HepG2 (cell line): Measurements from ENCODE around the gene RMND5A. TPM values are rescaled to one million over a fixed set of nuclear protein-coding genes. Genes with fewer than 3 reads are reported as not detected.

Experiments
- ATAC-seq: fragments of 200-7000 bp; cut with Tn5 transposase; 3 replicates; pipeline ENCODE4 v1.9.1; 2020; ENCODE audit warnings: mild to moderate bottlenecking, moderate library complexity
- BruUV-seq: library from RNA; stranded (reverse); fragments of 400-500 nt; replicated peaks from 2 replicates; lab custom pipeline; 2021; lab: Mats Ljungman, UMichigan
- CTCF ChIA-PET: fragments of 300-600 bp; formaldehyde crosslinking; extraction: SDS; loops from one replicate; lab custom pipeline; 2021; ENCODE audit warnings: low total read pairs, inconsistent platforms, low intra/inter-chr PET ratio; lab: Yijun Ruan, JAX
- POLR2A ChIA-PET: fragments of 350-600 bp; sonication (Branson Sonifier 250); formaldehyde crosslinking; loops from one replicate; lab custom pipeline; 2020; ENCODE audit warnings: antibody characterized with exemption, inconsistent platforms; lab: Yijun Ruan, JAX
- DNase-seq: peaks from one replicate; pipeline ENCODE4 v3.0.0-alpha.2; 2015; ENCODE audit warnings: low spot score
- FAIRE-seq: peaks from 3 replicates; lab custom pipeline; 2011; peaks lifted over from hg19 to GRCh38; lab: Jason Lieb, UNC
- H2AFZ ChIP-seq: one replicate; pipeline ENCODE4 v1.6.1; 2011; ENCODE audit warnings: low read length, inconsistent platforms
- H3K27ac ChIP-seq: fragments of 300-600 bp; 3 replicates; pipeline ENCODE4 v1.8.0; 2011; ENCODE audit warnings: mixed run types, mild to moderate bottlenecking, mixed read lengths, low read length, inconsistent platforms; ENCODE audit not compliant: insufficient read depth; ENCODE audit errors: extremely low read length
- H3K27me3 ChIP-seq, 2 experiments: fragments of 200-600 bp in 1 of 2; 2 replicates in 1 of 2; 3 replicates in 1 of 2; pipeline versions ENCODE4 v1.6.0 to v1.8.0; 2011; ENCODE audit warnings: low read length in 2 of 2, mild to moderate bottlenecking in 2 of 2, moderate library complexity in 2 of 2, inconsistent platforms in 1 of 2; ENCODE audit not compliant: insufficient read depth in 2 of 2, control insufficient read depth in 1 of 2
- H3K36me3 ChIP-seq, 2 experiments: fragments of 200-600 bp in 1 of 2; replicated peaks in 1 of 2; 2 replicates in 1 of 2; 3 replicates in 1 of 2; pipeline versions ENCODE4 v1.5.1 to v1.8.0; 2011; ENCODE audit warnings: low read length in 2 of 2, inconsistent platforms in 1 of 2; ENCODE audit not compliant: insufficient read depth in 2 of 2, control insufficient read depth in 1 of 2
- H3K4me1 ChIP-seq: 2 replicates; pipeline ENCODE4 v1.5.1; 2012; ENCODE audit warnings: low read length, inconsistent platforms; ENCODE audit not compliant: insufficient read depth
- H3K4me2 ChIP-seq: 2 replicates; pipeline ENCODE4 v1.6.0; 2011; ENCODE audit warnings: low read depth, low read length, inconsistent platforms
- H3K4me3 ChIP-seq, 3 experiments: fragments of 200-600 bp in 1 of 3; sonication (generic), shearing (Covaris generic) in 1 of 3; replicated peaks in 1 of 3; 2 replicates each; pipeline ENCODE4 v1.5.1; 2011 to 2016; ENCODE audit warnings: low read length in 3 of 3, inconsistent platforms in 2 of 3, low read depth in 2 of 3, mild to moderate bottlenecking in 2 of 3, control low read depth in 1 of 3, mixed read lengths in 1 of 3; ENCODE audit not compliant: insufficient read depth in 1 of 3
- H3K79me2 ChIP-seq: one replicate; pipeline ENCODE4 v1.6.1; 2011; ENCODE audit warnings: low read length, inconsistent platforms; ENCODE audit not compliant: insufficient read depth
- H3K9ac ChIP-seq: 2 replicates; pipeline ENCODE4 v1.6.0; 2011; ENCODE audit warnings: mild to moderate bottlenecking, low read depth, low read length, inconsistent platforms; ENCODE audit not compliant: insufficient read depth
- H3K9me3 ChIP-seq: 2 replicates; pipeline ENCODE4 v1.5.1; 2012; ENCODE audit warnings: mild to moderate bottlenecking, low read length
- H4K20me1 ChIP-seq: 2 replicates; pipeline ENCODE4 v1.6.0; 2011; ENCODE audit warnings: inconsistent platforms, mild to moderate bottlenecking, low read length, moderate library complexity; ENCODE audit not compliant: insufficient read depth
- AGO2 ChIP-seq: fragments of 200-400 bp; formaldehyde crosslinking; optimal IDR thresholded peaks from 2 replicates; pipeline ENCODE3; 2017; ENCODE audit warnings: mild to moderate bottlenecking, low read depth, low read length, moderate library complexity
- ELF3 ChIP-seq: IDR thresholded peaks from 2 replicates; pipeline ENCODE4 v1.6.1; 2016; ENCODE audit warnings: missing genetic modification reagents, missing compliant biosample characterization
- HNRNPK ChIP-seq: fragments of 200-400 bp; formaldehyde crosslinking; IDR thresholded peaks from 2 replicates; pipeline ENCODE4 v1.6.1; 2018; ENCODE audit warnings: low read length, low read depth, moderate library complexity, mild to moderate bottlenecking; ENCODE audit not compliant: poor library complexity, severe bottlenecking
- IRF2 ChIP-seq: IDR thresholded peaks from 2 replicates; pipeline ENCODE4 v1.6.1; 2018; ENCODE audit warnings: missing genetic modification reagents, missing compliant biosample characterization
- MTA3 ChIP-seq: sonication (generic); formaldehyde crosslinking; IDR thresholded peaks from 2 replicates; pipeline ENCODE4 v1.4.0; 2020; ENCODE audit warnings: missing genetic modification reagents
- SAP130 ChIP-seq: IDR thresholded peaks from 2 replicates; pipeline ENCODE4 v1.6.1; 2016; ENCODE audit warnings: low read depth
- ZNF343 ChIP-seq: sonication (generic); formaldehyde crosslinking; IDR thresholded peaks from 2 replicates; pipeline ENCODE4 v1.4.0; 2020; ENCODE audit warnings: mild to moderate bottlenecking, missing genetic modification reagents
- ZSCAN21 ChIP-seq: sonication (generic); formaldehyde crosslinking; IDR thresholded peaks from 2 replicates; pipeline ENCODE4 v1.8.0; 2022; ENCODE audit warnings: mild to moderate bottlenecking, missing genetic modification reagents, moderate library complexity, borderline replicate concordance
- WGBS: methylation state at CpG from one replicate; pipeline ENCODE4 v1.1.6; 2017; ENCODE audit warnings: low lambda C conversion rate; 5-methylcytosine and 5-hydroxymethylcytosine counted together
- in situ Hi-C: cut with HindIII; loops from 2 replicates; pipeline ENCODE4 v1.10.0; 2017; ENCODE audit warnings: low pct_unique_long_range_greater_than_20kb; ENCODE audit not compliant: extremely low pct_ligation_motif_present
- intact Hi-C: fragments of 100-400 bp; cut with micrococcal nuclease; formaldehyde crosslinking; loops from one replicate; pipeline ENCODE4 v1.10.0; 2022; ENCODE audit not compliant: unreplicated experiment
- polyA plus RNA-seq, 8 experiments: library from polyadenylated mRNA; depleted of rRNA in 3 of 8; stranded (reverse) in 7 of 8; unstranded in 1 of 8; fragments of >200 nt; fragmentation: Illumina TruSeq in 4 of 8; extraction: Trizol in 4 of 8; gene quantifications; 2 replicates each; pipeline versions ENCODE4 v1.2.1 to v1.2.3, GENCODE V29; 2011 to 2016; ENCODE audit warnings: low read depth in 4 of 8, missing spikeins in 1 of 8, mixed read lengths in 1 of 8; ENCODE audit not compliant: insufficient read depth in 1 of 8
- total RNA-seq, 5 experiments: library from RNA; depleted of rRNA; stranded (reverse); fragments of >200 nt; fragmentation: Illumina TruSeq; extraction: Trizol; gene quantifications; 2 replicates each; pipeline ENCODE4 v1.2.3, GENCODE V29; 2016; ENCODE audit warnings: low read depth in 1 of 5
- TF ChIP-seq, protein P1 (sequence below), 2 experiments: sonication (generic) in 1 of 2; formaldehyde crosslinking in 1 of 2; IDR thresholded peaks; 2 replicates each; pipeline versions ENCODE4 v1.4.0 to v1.6.1; 2018 to 2020; ENCODE audit warnings: missing genetic modification reagents in 2 of 2, borderline replicate concordance in 1 of 2, low read depth in 1 of 2, mild to moderate bottlenecking in 1 of 2, missing biosample characterization in 1 of 2
- TF ChIP-seq, protein P2 (sequence below): IDR thresholded peaks from 2 replicates; pipeline ENCODE4 v1.4.0; 2020; ENCODE audit warnings: mild to moderate bottlenecking, missing genetic modification reagents

RMND5A gene
- total and polyA plus RNA-seq, 2 of the 13 experiments (the other 11 are each of a cell fraction or from before 2014, with no cell fraction given), result 31.0 to 66.4 TPM

DNA sequence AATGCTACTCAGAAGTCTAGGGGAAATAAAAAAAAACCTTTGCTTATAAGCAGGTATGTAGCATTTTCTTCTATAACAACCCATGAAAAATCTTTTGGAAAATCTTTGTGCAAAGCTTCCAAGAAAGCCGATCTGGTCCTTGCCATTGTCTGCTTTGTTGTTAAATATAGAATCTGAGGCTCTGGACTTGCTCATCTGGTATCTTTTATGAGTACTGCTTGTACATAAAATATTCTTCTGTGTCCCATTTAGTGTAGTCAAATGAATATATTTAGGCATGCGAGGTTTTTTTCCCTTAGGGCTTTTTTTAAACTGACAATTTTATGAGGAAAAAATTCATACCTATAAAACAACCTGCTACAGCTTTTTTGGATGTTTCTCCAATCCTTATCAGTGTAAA, 45.0 kb upstream of the RMND5A start (continued):
- TF ChIP-seq AGO2 (no peak), ZSCAN21 (CRISPR knock-in tag) (no peak), MTA3 (CRISPR knock-in tag) (no peak)
- TF ChIP-seq, all 625 proteins: peak for 0

DNA sequence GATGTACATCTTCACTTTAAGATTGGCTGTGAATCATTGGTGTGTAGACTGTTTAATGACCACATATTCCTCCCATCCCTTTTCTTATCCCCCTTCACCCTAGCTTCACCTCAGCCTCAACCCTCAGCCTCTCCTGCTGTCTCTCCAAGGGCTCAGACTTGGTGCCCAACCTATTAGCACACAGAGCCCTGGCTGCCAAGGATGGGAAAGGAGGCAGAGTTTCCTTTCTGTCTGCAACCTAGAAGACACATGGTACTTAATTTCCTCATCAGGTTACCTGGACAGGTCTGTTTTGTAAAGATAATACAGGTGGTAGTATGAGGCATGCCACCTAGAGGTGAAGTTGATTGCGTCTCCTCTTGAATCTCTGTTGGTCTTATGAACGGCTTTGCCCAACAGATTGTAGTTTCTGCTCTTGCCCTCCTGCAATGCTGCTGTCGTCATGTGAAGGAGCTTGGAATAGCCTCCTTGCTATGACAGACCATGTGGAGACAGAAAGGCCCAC, 44.5 kb upstream of the RMND5A start:
- Histone ChIP-seq H3K4me3 (no peak overlapping the region), H3K9ac (no peak overlapping the region), H3K79me2 (no peaks in the 10 kb centered on the region), H3K36me3 (no peaks in the 10 kb centered on the region), H4K20me1 (no peaks in the 10 kb centered on the region), H3K9me3 (no peaks in the 10 kb centered on the region), H3K4me2 (no peak overlapping the region), H3K27me3 (no peaks in the 10 kb centered on the region), H3K4me1 (peaks cover 39% of the 10 kb centered on the region), H2AFZ (peak overlapping the region; percentile 4), H3K27ac (no peak overlapping the region)
- intact Hi-C loops, result loop anchor here (1.0 to 2.0 kb wide), 3 partner anchors 26 to 157 kb away; partner anchors contain the start of gene RNF103
- no TSS peak for BruUV-seq
- ATAC-seq, result peak; percentile 77
- ChIA-PET POLR2A (no interaction called here), CTCF (interaction anchor here (1.0 kb wide), 1 partner anchor 157 kb away, joined by 6 read pairs; no protein-coding TSS in a partner anchor)
- peak; percentile 55 for DNase-seq
- WGBS, result 15% methylated on average over 3 of the region's 3 CpGs
- peak; percentile 81 for FAIRE-seq
- in situ Hi-C loops, result loop anchor here (10.0 kb wide), 1 partner anchor 51 kb away; the partner anchor contains the start of gene RNF103
- TF ChIP-seq ELF3 (CRISPR knock-in tag) (0 out of 2 replicates have a peak, but pooled peaks have one; percentile 28), HNRNPK (peak; percentile 46), ZNF343 (CRISPR knock-in tag) (no peak), SAP130 (CRISPR knock-in tag) (peak; percentile 28; the same call in 1 of the 2 replicates), IRF2 (CRISPR knock-in tag) (0 out of 2 replicates have a peak, but pooled peaks have one; percentile 27)
- TF ChIP-seq, protein P1, sequence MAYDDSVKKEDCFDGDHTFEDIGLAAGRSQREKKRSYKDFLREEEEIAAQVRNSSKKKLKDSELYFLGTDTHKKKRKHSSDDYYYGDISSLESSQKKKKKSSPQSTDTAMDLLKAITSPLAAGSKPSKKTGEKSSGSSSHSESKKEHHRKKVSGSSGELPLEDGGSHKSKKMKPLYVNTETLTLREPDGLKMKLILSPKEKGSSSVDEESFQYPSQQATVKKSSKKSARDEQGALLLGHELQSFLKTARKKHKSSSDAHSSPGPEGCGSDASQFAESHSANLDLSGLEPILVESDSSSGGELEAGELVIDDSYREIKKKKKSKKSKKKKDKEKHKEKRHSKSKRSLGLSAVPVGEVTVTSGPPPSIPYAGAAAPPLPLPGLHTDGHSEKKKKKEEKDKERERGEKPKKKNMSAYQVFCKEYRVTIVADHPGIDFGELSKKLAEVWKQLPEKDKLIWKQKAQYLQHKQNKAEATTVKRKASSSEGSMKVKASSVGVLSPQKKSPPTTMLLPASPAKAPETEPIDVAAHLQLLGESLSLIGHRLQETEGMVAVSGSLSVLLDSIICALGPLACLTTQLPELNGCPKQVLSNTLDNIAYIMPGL (CRISPR knock-in tag; IDR thresholded peaks at IDR 0.05; ENCODE audit: borderline replicate concordance in 1 of 2, low read depth in 1 of 2), result peak in 1 of 2 experiments; percentile 62; a peak in 1 of 4 replicates
- TF ChIP-seq, protein P2, sequence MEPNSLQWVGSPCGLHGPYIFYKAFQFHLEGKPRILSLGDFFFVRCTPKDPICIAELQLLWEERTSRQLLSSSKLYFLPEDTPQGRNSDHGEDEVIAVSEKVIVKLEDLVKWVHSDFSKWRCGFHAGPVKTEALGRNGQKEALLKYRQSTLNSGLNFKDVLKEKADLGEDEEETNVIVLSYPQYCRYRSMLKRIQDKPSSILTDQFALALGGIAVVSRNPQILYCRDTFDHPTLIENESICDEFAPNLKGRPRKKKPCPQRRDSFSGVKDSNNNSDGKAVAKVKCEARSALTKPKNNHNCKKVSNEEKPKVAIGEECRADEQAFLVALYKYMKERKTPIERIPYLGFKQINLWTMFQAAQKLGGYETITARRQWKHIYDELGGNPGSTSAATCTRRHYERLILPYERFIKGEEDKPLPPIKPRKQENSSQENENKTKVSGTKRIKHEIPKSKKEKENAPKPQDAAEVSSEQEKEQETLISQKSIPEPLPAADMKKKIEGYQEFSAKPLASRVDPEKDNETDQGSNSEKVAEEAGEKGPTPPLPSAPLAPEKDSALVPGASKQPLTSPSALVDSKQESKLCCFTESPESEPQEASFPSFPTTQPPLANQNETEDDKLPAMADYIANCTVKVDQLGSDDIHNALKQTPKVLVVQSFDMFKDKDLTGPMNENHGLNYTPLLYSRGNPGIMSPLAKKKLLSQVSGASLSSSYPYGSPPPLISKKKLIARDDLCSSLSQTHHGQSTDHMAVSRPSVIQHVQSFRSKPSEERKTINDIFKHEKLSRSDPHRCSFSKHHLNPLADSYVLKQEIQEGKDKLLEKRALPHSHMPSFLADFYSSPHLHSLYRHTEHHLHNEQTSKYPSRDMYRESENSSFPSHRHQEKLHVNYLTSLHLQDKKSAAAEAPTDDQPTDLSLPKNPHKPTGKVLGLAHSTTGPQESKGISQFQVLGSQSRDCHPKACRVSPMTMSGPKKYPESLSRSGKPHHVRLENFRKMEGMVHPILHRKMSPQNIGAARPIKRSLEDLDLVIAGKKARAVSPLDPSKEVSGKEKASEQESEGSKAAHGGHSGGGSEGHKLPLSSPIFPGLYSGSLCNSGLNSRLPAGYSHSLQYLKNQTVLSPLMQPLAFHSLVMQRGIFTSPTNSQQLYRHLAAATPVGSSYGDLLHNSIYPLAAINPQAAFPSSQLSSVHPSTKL (CRISPR knock-in tag), result peak; percentile 48; the same call in 1 of the 2 replicates
